Astrocyte of the cerebellum (primary cell): ENCODE results near the gene DNAL1.

Experiments
- DNase-seq: peaks from one replicate; pipeline ENCODE4 v3.0.0-alpha.2; 2011; ENCODE audit warnings: low read depth
- H3K4me3 ChIP-seq: 2 replicates; pipeline ENCODE4 v1.5.1; 2011; ENCODE audit warnings: mild to moderate bottlenecking, low read depth, low read length, moderate library complexity
- CTCF ChIP-seq: IDR thresholded peaks from 2 replicates; pipeline ENCODE4 v1.5.1; 2012; ENCODE audit warnings: low read length, low read depth, moderate library complexity, mild to moderate bottlenecking; ENCODE audit errors: missing control alignments
- in situ Hi-C: cut with HindIII; loops from 2 replicates; pipeline ENCODE4 v1.10.0; 2017; ENCODE audit warnings: low sequenced_read_pairs

Gene DNAL1

DNA sequence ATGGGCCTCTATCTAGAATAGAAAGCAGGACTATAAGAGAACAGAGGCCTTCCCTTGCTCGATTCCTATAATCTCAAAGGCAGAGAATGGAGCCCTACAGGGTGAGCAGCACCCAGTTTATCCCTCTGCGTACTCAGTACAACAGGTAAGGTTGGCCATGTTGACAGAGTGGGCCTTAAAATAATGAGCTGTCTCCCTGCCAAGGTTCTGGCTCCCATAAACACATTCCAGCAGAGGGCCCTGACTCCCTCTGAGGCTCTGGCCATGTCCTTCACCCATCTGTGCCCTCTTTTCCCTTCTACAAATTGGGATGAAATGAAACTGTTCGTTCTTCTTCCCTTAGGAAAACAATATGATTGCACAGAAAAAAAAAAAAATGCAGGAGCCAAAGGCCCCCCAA lies 86.3 kb downstream of the DNAL1 start:
- no peak for TF ChIP-seq CTCF
- DNase-seq = no peak
- H3K4me3 ChIP-seq = no peak overlapping the region
- in situ Hi-C loops = no loop called here

- no peak overlapping the region for H3K4me3 ChIP-seq
- in situ Hi-C loops = no loop called here
Measured at GRCh38 chr14:73732006-73732405, 87.2 kb downstream of the DNAL1 start.

GRCh38 chr14:73736842-73737241 lies 92.1 kb downstream of the DNAL1 start:
- no peak overlapping the region for H3K4me3 ChIP-seq
- in situ Hi-C loops = no loop called here
- DNase-seq = no peak
- no peak for TF ChIP-seq CTCF

More at GRCh38 chr14:73732006-73732405, 87.2 kb downstream of the DNAL1 start:
- no peak for TF ChIP-seq CTCF
- no peak for DNase-seq

GRCh38 chr14:73738518-73739173 lies 93.9 kb downstream of the DNAL1 start:
- no peak for TF ChIP-seq CTCF
- in situ Hi-C loops = no loop called here
- H3K4me3 ChIP-seq = no peak overlapping the region
- DNase-seq = no peak

- no peak for DNase-seq
- H3K4me3 ChIP-seq = no peak overlapping the region
- in situ Hi-C loops = no loop called here
- TF ChIP-seq CTCF = no peak
Measured at GRCh38 chr14:73739174-73739898, 94.5 kb downstream of the DNAL1 start.

GRCh38 chr14:73739899-73740617 lies 95.3 kb downstream of the DNAL1 start:
- H3K4me3 ChIP-seq = no peak overlapping the region
- no peak for DNase-seq
- in situ Hi-C loops = no loop called here
- TF ChIP-seq CTCF = no peak
